ENCODE measurements around the gene TAF7.

- TF ChIP-seq POLR2AphosphoS5 (IDR thresholded peaks at IDR 0.05) (no peak), CTCF (IDR thresholded peaks at IDR 0.05) (no peak), POLR2A (IDR thresholded peaks at IDR 0.05) (no peak)
These were observed 7.6 kb upstream of the TAF7 start for GRCh38 chr5:141328231-141328630.
